Measurements from ENCODE around the gene HAUS7.
A peak's percentile ranks its signal among the peaks of the same experiment; 100 is the strongest.

The HAUS7 gene

GRCh38 chrX:153411255-153411987, 59.0 kb downstream of the HAUS7 start, which contains the start of gene ZFP92:
Gene ZFP92 (plus strand): TSS chrX:153411472. CDS start chrX:153418323, 6,851 bp downstream.
- no peak for DNase-seq (ENCODE audit: low read depth, low spot score)
- peak within 1 kb of the TSS; percentile 30 for H3K4me3 ChIP-seq (ENCODE audit: low read depth, low read length)
- TF ChIP-seq CTCF (IDR thresholded peaks at IDR 0.05; ENCODE audit: low read depth, low read length), result no peak
- in situ Hi-C loops (cut with HindIII; ENCODE audit: low sequenced_read_pairs), result no loop called here

- in situ Hi-C loops (cut with HindIII; ENCODE audit: low sequenced_read_pairs), result no loop called here
- no peak for DNase-seq (ENCODE audit: low read depth, low spot score)
- H3K4me3 ChIP-seq (ENCODE audit: low read depth, low read length), result no peak overlapping the region
Measured at GRCh38 chrX:153410888-153411254, 59.5 kb downstream of the HAUS7 start.

GRCh38 chrX:153410373-153410772, 60.0 kb downstream of the HAUS7 start:
- in situ Hi-C loops (cut with HindIII; ENCODE audit: low sequenced_read_pairs), result no loop called here
- TF ChIP-seq CTCF (IDR thresholded peaks at IDR 0.05; ENCODE audit: low read depth, low read length), result no peak
- H3K4me3 ChIP-seq (ENCODE audit: low read depth, low read length), result no peak overlapping the region
- no peak for DNase-seq (ENCODE audit: low read depth, low spot score)

More at GRCh38 chrX:153410888-153411254, 59.5 kb downstream of the HAUS7 start:
- TF ChIP-seq CTCF (IDR thresholded peaks at IDR 0.05; ENCODE audit: low read depth, low read length), result no peak

GRCh38 chrX:153409414-153410101, 60.8 kb downstream of the HAUS7 start:
- no peak for TF ChIP-seq CTCF (IDR thresholded peaks at IDR 0.05; ENCODE audit: low read depth, low read length)
- in situ Hi-C loops (cut with HindIII; ENCODE audit: low sequenced_read_pairs), result no loop called here
- H3K4me3 ChIP-seq (ENCODE audit: low read depth, low read length), result no peak overlapping the region
- no peak for DNase-seq (ENCODE audit: low read depth, low spot score)

GRCh38 chrX:153408871-153409351, 61.5 kb downstream of the HAUS7 start:
- DNase-seq (ENCODE audit: low read depth, low spot score), result no peak
- in situ Hi-C loops (cut with HindIII; ENCODE audit: low sequenced_read_pairs), result no loop called here
- no peak for TF ChIP-seq CTCF (IDR thresholded peaks at IDR 0.05; ENCODE audit: low read depth, low read length)
- H3K4me3 ChIP-seq (ENCODE audit: low read depth, low read length), result no peak overlapping the region

GRCh38 chrX:153408221-153408721, 62.1 kb downstream of the HAUS7 start:
- in situ Hi-C loops (cut with HindIII; ENCODE audit: low sequenced_read_pairs), result no loop called here
- H3K4me3 ChIP-seq (ENCODE audit: low read depth, low read length), result no peak overlapping the region
- no peak for TF ChIP-seq CTCF (IDR thresholded peaks at IDR 0.05; ENCODE audit: low read depth, low read length)
- no peak for DNase-seq (ENCODE audit: low read depth, low spot score)
